ENCODE results near the gene ATP5ME. TPM values are rescaled to one million over a fixed set of nuclear protein-coding genes. Genes with fewer than 3 reads are reported as not detected.

Gene ATP5ME
- total and polyA plus RNA-seq, 2 of the 13 experiments (the other 11 are each of a cell fraction or from before 2014, with no cell fraction given): 305 to 753 TPM

- TF ChIP-seq ZNF225 (CRISPR knock-in tag; IDR thresholded peaks at IDR 0.05): peak; percentile 79
- TF ChIP-seq RBAK (CRISPR knock-in tag; IDR thresholded peaks at IDR 0.05): no peak
- TF ChIP-seq, protein P1, sequence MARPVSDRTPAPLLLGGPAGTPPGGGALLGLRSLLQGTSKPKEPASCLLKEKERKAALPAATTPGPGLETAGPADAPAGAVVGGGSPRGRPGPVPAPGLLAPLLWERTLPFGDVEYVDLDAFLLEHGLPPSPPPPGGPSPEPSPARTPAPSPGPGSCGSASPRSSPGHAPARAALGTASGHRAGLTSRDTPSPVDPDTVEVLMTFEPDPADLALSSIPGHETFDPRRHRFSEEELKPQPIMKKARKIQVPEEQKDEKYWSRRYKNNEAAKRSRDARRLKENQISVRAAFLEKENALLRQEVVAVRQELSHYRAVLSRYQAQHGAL (CRISPR knock-in tag; IDR thresholded peaks at IDR 0.05; ENCODE audit: not compliant biosample characterization): no peak
- peak; percentile 78; the same call in 1 of the 2 replicates for TF ChIP-seq ZNF598 (CRISPR knock-in tag; IDR thresholded peaks at IDR 0.05; ENCODE audit: borderline replicate concordance)
- peak; percentile 95 for TF ChIP-seq ZBTB7A (CRISPR knock-in tag; IDR thresholded peaks at IDR 0.05)
- TF ChIP-seq, protein P2, sequence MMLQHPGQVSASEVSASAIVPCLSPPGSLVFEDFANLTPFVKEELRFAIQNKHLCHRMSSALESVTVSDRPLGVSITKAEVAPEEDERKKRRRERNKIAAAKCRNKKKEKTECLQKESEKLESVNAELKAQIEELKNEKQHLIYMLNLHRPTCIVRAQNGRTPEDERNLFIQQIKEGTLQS (CRISPR knock-in tag; IDR thresholded peaks at IDR 0.05): peak; percentile 74
- TF ChIP-seq, protein P3, sequence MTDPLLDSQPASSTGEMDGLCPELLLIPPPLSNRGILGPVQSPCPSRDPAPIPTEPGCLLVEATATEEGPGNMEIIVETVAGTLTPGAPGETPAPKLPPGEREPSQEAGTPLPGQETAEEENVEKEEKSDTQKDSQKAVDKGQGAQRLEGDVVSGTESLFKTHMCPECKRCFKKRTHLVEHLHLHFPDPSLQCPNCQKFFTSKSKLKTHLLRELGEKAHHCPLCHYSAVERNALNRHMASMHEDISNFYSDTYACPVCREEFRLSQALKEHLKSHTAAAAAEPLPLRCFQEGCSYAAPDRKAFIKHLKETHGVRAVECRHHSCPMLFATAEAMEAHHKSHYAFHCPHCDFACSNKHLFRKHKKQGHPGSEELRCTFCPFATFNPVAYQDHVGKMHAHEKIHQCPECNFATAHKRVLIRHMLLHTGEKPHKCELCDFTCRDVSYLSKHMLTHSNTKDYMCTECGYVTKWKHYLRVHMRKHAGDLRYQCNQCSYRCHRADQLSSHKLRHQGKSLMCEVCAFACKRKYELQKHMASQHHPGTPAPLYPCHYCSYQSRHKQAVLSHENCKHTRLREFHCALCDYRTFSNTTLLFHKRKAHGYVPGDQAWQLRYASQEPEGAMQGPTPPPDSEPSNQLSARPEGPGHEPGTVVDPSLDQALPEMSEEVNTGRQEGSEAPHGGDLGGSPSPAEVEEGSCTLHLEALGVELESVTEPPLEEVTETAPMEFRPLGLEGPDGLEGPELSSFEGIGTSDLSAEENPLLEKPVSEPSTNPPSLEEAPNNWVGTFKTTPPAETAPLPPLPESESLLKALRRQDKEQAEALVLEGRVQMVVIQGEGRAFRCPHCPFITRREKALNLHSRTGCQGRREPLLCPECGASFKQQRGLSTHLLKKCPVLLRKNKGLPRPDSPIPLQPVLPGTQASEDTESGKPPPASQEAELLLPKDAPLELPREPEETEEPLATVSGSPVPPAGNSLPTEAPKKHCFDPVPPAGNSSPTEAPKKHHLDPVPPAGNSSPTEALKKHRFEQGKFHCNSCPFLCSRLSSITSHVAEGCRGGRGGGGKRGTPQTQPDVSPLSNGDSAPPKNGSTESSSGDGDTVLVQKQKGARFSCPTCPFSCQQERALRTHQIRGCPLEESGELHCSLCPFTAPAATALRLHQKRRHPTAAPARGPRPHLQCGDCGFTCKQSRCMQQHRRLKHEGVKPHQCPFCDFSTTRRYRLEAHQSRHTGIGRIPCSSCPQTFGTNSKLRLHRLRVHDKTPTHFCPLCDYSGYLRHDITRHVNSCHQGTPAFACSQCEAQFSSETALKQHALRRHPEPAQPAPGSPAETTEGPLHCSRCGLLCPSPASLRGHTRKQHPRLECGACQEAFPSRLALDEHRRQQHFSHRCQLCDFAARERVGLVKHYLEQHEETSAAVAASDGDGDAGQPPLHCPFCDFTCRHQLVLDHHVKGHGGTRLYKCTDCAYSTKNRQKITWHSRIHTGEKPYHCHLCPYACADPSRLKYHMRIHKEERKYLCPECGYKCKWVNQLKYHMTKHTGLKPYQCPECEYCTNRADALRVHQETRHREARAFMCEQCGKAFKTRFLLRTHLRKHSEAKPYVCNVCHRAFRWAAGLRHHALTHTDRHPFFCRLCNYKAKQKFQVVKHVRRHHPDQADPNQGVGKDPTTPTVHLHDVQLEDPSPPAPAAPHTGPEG (CRISPR knock-in tag; IDR thresholded peaks at IDR 0.05): no peak
- TF ChIP-seq TBX3 (IDR thresholded peaks at IDR 0.05; ENCODE audit: borderline replicate concordance): no peak
- peak; percentile 70 for TF ChIP-seq HDAC2 (CRISPR knock-in tag; IDR thresholded peaks at IDR 0.05)
- no peak for TF ChIP-seq SMARCE1 (IDR thresholded peaks at IDR 0.05; ENCODE audit: borderline replicate concordance)
- no peak for TF ChIP-seq ZNF720 (CRISPR knock-in tag; IDR thresholded peaks at IDR 0.05)
- no peak for TF ChIP-seq NR1H2 (CRISPR knock-in tag; IDR thresholded peaks at IDR 0.05; ENCODE audit: borderline replicate concordance, low read depth)
- TF ChIP-seq SIN3A (IDR thresholded peaks at IDR 0.05; ENCODE audit: borderline replicate concordance, low read depth, low read length): peak; percentile 54; the same call in 1 of the 2 replicates
- 0 out of 2 replicates have a peak, but pooled peaks have one; percentile 82 for TF ChIP-seq ZBTB42 (CRISPR knock-in tag; IDR thresholded peaks at IDR 0.05)
- peak; percentile 42 for TF ChIP-seq TEAD3 (CRISPR knock-in tag; optimal IDR thresholded peaks at IDR 0.05; ENCODE audit: borderline replicate concordance)
- TF ChIP-seq RNF2 (conservative IDR thresholded peaks at IDR 0.05; ENCODE audit: low read depth): no peak; the same call in 1 of the 2 replicates
- TF ChIP-seq MEIS1 (CRISPR knock-in tag; IDR thresholded peaks at IDR 0.05; ENCODE audit: borderline replicate concordance): no peak; the same call in 1 of the 2 replicates
- TF ChIP-seq HOXA3 (CRISPR knock-in tag; IDR thresholded peaks at IDR 0.05): peak; percentile 95
- TF ChIP-seq HDAC1 (CRISPR knock-in tag; IDR thresholded peaks at IDR 0.05): peak; percentile 67
- TF ChIP-seq ATAD3A (CRISPR knock-in tag; IDR thresholded peaks at IDR 0.05): 0 out of 2 replicates have a peak, but pooled peaks have one; percentile 64
- TF ChIP-seq SETDB1 (CRISPR knock-in tag; IDR thresholded peaks at IDR 0.05; ENCODE audit: borderline replicate concordance): no peak
These were observed at the start of gene ATP5ME, which contains the start of gene MYL5 (continued) for GRCh38 chr4:674172-675035.

Measured in HepG2 (cell line).